Activated naive CD8-positive, alpha-beta T cell treated with anti-CD3 and anti-CD28 coated beads, Interleukin-2, amount 50 U/mL, for 16 hours (primary cell): Measurements from ENCODE around the gene MANSC4.
A peak's percentile ranks its signal among the peaks of the same experiment; 100 is the strongest.

Experiments used
- DNase-seq: peaks from one replicate; pipeline ENCODE4 v3.0.0-alpha.2; 2020; ENCODE audit warnings: low read depth, low spot score

The MANSC4 gene

DNA sequence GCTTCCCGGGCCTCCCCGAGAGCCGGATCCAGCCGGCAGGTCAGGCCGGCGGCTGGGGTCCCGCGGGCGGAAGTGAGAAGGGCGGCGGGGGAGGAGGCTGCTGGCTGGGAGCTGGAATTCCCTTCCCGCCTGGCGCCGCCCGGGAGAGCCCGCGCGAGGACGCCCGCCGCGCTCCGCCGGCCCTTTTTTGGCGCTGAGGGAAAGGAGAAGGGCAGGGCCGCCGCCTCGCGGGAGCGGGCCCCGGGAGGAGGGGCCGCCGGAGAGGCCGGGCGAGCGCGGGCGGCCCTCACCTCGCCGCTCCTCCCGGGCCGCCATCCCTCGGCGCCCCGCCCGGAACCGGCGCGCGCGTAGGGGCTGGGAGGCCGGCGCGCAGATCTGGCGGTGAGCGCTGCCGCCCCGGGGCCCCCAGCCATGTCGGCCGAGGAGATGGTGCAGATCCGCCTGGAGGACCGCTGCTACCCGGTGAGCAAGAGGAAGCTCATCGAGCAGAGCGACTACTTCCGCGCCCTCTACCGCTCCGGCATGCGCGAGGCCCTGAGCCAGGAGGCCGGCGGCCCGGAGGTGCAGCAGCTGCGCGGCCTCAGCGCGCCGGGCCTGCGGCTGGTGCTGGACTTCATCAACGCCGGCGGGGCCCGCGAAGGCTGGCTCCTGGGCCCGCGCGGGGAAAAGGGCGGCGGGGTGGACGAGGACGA lies at the start of gene MANSC4, which contains the start of gene KLHL42:
Gene MANSC4, minus strand, starts transcription at position 317 of the 692 bp plus-strand sequence. CDS start 8,960 bp downstream, outside the sequence.
Gene KLHL42, plus strand, starts transcription at position 314 of the 692 bp plus-strand sequence. Its CDS starts 98 bp downstream, at position 412.
- DNase-seq = peak; percentile 15

DNA sequence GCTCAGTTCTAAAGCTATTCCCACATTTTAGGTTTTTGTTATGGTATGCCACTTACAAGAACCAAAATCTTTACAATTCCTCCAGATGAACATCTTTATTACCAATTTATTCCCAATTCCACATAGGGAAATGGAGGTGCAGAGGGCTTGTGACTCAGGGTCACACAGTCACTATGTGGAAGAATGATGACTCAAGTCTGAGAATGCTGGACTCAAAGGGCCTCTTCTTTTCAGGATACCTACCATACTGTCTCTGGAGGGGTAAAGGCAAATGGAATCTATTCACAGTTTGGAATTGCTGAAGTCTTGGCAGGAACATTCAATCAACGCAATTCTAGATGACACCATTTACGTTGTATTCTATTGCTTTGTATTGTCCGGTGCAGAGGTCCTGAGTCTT lies 48.2 kb upstream of the MANSC4 start:
- no peak for DNase-seq

DNA sequence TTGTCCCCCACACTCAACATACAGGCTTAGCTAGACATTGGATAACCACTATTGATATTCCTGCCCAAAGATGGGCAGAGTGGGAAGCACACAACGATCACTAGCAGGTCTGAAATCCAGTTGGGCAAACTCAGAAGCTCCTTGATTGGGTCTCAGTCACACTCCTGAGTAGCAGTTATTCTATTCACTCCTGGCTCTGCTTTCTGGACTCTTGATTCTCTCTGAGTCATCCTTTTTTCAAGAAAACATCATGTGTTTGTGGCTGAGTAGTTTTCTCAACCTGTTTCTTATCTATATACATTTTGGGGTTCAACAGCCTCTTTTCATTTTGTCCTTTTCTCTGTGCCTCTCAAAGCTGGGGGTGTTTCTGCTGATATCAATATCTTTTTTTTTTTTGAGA lies 46.0 kb upstream of the MANSC4 start:
- DNase-seq = no peak

DNA sequence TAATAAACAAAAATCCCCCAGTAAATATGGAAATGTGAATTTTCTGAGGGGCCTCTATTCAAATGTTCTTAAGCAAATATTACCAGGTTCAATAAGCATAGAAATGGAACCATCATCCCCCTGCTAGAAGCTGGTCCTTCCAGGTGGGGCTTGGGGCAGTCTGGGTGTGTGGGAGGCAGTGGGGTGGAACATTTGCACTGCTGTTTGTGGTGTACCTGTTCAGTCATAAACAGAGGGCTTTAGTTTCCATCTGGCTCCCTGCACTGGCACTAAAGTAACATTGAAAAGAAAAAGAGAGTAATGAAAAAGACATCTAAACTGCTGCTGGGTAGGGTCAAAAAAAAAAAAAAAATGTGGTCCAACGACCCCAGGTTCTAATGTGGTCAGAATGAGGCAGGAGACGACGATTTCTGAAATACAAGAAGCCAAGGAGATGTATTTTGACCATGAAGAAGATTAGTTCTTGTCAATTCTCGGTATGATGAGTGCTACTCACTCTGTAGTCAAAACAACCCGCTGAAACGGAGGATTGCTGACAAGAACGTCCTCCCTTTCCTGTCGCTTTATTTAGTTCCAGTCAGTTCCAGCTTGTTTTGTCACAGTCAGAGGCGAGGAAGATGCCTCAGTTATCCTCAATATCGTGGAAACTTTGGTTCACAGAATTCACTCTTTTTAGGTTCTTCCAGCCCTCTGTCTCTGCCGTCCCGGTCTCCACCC lies 44.2 kb upstream of the MANSC4 start:
- DNase-seq = no peak

DNA sequence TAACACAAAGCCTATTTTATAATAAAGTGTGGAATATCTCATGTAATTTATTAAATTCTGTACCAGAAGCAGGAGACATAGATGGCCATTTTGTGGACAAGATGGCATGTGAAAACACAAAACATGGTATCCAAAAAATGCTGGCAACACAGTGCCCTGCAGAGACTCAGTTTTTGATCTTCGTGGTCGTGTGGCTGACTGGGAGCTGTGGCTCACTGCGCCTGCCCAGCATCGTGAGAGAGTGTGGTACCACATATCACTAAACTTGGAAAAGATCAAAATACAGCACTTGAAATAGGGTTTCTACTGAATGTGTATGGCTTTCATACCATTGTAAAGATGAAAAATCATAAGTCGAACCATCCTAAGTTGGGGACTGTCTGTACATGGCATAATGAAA lies 43.0 kb upstream of the MANSC4 start:
- no peak for DNase-seq

DNA sequence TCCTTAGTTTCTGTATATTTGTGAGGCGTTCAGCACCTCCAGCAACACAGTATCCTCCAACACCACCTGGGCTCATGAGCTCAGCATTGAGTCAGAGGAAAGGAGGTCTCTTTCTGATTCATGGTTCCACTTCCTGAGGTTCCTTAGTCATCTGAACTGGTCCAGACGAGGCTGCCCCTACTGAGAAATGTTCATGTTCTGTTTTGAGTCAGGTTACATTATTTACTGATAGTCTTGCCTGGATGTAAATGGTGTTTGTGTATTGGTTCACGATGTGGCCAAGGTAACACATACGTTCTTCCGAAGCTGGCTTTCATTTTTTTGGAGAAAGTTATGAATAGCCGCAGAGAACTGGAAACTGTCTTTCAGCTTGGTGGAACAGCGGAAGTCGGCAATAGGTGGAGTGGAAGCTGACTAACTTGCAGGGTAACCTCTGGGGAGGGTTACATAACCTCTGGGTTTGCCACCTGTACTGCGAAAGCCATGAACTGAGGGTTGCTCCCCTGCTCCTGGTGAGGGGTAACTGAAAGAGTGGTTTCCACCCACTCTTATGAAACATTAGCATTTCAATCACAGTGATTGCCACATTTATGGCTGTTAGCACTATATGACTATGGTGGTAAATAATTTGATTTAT lies 42.2 kb upstream of the MANSC4 start:
- DNase-seq = peak; percentile 20

DNA sequence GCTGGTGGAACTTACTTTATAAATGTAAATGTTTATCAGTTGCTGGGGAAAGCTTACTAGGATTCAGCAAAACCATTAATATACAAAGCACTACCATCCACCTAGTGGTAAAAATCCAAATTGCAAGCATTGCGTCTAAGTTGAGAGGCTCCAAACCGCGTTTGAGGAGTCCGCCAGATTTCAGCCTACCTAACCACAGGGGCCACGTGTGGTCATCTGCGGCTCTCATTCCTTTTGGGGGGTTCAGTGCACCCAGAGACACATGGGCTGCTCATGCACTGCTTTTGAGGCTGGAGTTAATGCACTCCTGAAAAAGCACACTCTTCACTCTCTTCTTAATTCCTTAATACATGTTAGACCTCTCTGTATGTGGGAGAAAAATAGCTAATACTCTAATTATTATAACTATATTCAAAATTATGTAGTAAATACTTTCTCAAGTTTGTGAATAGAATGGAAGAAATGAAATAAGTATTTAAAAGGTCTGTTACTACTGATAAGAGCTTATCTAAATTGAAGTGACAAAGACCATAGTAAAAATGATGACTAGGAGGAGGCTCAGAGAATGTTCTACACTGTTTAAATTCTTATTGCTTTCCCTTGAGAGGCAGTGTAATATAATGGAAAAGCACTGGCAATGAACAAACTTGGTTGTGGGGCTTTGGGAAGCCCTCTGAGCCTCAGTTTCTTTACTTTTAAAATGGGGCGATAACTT lies 41.4 kb upstream of the MANSC4 start:
- no peak for DNase-seq

DNA sequence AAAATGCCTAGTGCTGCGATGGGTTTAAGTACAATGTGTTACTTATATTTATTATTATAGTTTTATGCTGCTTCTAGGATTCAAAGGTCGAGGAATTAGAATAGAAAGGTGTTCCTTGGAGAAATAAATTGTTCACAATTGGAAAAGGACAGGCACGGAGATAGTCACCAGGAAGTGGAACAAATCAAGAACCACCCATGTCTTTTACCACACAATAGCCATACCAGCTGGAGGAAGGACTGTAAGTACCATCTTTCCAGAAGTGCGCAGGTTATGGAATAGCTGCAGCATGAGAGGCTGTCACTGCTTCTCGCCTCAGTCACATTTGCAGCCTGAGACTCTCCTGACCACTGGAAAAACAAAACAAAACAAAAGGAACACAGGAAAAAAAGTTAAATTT lies 40.5 kb upstream of the MANSC4 start:
- DNase-seq = no peak

DNA sequence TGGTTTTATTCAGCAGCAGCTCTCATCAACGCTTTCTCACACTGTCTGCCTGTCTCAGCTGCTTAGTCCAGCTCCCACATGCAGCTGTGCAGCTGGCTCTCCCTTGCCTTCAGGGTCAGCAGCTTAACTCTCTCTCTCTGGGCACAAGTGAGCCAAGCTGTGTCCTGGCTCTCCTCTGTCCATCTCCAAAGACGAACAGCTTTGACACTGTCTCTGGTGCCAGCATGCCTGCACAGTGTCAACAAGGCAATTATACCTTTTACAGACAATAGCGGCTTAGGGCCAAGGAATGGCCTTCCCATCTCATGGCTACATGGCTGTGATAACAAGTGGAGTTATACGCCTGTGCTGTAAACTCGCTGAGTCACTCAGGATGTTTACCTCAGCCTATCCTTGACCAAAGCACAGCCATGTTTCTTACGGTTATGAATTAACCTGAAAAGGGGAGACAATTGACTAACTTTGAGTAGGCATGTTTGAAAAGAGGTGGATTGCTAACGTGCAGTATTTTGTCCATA lies 38.4 kb upstream of the MANSC4 start:
- DNase-seq = no peak

DNA sequence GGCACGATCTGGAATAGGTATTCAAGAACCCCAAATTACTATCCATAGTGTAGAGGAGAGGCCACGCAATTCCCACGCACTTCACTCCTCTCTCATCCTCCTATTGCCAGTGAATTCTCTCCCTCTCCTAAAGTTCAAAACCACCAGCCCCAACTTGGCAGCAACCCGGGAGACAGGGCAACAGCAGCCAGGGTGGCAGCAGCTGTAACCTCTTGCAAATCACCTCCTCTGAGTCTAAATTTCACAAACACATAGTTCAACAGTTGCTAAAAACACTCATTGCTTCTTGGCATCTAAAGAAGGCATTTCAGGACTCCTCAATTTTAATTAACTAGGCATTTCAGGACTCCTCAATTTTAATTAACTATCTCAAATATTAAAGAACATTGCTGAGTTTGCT lies 37.7 kb upstream of the MANSC4 start:
- no peak for DNase-seq

DNA sequence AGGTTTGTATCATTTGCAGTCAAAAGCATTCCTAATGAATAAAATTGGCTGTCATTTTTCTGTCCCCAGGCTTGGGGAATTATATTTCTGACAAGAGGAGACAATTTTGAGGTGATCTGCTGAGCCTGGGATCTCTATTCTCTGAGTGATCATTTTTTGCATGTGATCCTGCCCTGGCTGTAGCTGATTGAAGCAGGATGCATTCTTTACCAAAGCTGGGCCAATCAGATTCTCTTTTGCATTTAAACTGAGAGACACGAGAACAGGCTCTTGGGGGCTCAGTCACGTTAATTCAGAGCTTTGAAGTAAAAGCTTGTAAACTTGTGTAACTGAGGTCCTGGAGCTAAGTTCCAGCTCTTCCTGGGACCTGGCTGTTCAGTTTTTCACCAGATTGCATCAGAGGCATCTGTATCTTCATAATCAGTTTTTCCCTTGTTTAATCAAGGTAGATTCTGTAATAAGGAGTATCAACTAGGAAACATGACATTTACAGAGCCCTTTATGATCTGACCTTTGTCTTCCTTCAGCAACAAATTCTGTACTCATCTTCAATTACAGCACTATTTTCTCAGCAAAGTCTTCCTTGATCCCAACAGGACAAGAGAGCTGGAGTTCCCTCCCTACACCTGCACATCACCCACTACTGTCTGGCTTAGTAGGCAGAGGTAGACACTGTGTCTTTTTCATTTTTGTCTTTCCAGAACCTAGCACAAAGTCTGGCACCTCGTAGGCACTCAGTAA lies 35.0 kb upstream of the MANSC4 start:
- DNase-seq = no peak

DNA sequence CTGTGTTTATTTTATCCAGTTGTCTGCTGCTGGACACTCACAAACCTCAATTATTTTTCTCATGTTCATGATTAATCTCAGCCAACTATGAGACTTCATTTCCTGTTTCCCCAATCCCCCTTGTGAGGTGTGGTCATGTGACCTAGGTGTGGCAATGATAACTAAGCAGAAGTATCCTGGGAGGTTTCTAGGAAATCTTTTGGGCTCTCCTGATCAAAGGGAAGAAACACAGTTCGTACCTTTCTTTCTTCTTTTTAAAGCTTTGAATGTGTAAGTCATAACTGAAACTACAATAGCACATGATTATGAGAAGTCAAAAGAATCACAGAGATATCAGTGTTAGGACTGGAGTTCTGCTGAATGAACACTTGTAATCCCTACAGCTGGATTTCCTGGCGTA lies 34.4 kb upstream of the MANSC4 start:
- no peak for DNase-seq

DNA sequence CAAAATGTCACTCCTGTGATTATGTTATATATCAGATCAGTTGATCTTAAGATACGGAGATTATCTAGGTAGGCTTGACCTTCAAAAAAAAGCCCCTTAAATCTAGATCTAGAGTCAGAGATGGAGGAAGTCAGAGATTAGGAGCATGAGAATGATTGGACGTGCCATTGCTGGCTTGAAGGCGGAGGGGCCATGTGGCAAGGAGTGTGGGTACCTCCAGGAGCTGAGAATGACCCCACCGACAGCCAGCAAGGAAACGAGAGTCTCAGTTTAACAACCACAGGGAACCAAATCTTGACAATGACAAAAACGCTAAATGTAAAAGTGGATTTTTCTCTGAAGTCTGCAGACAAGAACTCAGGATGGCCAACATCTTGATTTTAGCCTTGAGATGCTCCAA lies 32.5 kb upstream of the MANSC4 start:
- no peak for DNase-seq

DNA sequence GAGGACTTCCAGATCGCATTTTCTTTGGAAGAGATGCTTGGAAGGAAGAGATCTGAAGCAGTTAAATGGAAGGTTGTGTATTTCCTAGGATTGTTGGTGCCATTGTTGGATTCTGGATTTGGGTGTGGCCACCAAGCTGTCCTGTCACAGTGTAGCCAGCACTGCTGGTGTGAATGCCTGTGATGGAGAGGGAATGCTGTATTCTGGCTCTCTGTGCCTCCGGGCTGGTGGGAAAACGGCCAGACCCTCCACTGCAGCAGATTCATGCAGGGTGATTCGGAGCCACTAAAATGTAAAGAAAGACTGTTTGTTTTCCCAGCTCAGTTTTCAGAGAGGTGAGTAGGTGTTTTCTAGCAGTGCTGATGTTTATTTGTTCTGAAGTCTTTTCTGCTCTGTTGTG lies 30.7 kb upstream of the MANSC4 start:
- no peak for DNase-seq

DNA sequence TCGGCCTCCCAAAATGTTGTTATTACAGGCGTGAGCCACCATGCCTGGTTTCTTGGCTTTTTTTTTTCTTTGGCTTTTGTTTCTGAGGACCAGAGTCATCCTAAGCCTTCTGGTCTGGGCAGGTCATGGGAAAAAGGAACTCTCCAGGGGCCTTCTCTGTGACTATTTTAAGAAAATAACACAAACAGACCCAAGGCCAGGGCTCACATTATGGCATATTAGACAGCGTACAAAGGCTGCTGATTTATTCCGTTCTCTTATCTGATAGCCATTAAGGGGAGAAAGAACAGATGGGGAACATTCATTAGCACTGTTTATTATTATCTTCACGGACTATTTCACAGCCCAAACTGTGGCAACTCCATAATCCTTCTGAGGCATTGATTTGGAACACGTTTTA lies 28.8 kb upstream of the MANSC4 start:
- DNase-seq = no peak

DNA sequence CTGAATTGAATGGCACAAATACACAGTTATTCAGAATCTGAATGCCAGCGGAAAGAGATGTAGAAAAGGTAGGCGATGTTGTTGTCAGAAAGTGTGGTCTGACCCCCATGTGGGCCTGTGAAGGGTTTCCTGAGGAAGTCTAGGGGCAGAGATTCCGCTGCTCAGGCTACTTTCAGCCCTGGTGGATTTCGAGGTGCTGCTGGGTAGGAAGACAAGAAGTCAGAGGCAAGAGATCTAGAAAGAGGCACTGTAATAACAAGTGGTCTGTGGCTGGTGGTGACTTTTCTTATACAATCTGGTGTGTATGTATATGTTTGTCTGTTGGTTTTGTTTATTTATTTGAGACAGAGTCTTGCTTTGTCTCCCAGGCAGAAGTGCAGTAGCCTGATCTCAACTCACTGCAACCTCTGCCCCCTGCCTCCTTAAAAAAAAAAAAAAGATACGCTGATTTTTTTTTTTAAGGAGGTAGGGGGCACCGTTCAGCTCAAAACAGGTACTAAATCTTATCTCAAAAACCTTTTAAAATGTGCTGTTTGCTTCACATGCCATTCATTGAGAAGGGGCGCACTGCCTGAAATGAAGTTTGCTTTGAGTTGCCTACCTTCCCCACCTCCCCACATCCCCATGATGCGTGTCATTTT lies 27.1 kb upstream of the MANSC4 start:
- DNase-seq = no peak

DNA sequence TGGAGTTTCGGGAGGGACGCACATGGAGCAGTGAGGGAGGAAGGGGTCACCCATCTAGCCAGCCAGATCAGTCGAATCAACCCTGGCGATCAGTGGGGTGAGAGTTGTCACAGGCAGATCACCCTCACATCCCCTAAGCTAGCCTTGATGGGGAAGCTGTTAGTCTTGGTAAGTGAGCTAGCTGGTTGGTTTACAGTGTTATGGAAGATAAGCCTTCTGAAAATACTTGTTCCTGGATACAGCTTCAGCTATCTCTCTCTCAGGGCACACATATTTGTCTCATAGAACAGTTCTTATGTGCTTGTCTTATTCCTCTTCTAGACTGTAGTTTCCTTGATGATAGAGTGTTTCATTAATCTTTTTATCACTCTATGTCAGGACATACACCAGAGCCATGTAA lies 26.2 kb upstream of the MANSC4 start:
- DNase-seq = no peak

DNA sequence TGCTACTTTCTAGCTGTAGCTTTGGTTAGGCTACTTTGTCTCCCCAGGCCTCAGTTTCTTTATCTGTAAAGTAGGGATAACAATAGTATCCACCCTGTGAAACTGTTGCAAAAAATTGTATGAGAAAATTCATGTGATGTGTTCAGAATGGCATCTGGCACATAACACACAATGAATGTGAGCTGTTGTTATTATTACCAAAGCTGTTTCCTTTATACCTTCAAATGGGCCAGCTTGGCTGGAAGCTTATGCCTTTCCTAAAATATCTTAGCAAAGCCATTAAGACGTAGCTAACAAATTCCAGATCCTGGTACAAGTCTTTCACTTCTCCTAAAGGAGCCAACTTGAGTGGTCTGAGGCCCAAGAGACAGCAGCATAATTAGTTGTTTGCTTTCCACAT lies 25.2 kb upstream of the MANSC4 start:
- no peak for DNase-seq

DNA sequence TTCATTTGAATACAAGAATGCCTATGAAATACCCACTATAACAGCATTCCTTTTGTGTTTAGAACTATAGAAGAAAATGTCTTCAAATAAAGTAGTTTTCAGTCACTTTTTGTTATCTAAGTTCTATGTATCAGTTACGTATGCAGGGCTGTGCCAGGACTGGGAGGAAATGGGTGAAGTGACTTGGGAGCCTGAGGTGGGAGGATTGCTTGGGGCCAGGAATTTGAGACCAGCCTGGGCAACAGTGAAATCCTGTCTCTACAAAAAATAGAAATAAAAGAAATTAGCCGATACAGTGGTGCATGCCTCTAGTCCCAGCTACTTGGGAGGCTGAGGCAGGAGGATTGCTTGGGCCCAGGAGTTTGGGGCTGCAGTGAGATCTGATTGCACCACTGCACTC lies 22.9 kb upstream of the MANSC4 start:
- no peak for DNase-seq

DNA sequence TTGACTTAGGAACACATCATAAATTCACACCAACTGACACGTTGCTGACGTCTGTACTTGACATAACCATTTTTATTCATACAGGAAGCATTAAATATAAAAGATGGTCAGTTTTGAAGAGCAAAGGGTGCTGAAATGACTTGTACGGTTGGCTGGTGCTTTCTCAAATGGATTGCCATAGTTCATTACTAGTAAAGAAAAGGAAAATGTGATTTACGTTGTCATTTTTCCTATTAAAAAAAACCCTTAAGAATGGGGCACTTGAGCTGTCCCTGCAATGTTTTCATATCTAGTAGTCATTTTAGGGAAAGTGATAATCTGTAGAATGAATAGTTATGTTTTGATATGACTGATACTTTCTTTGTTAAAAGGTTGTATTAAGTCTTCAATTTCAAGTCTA lies 22.5 kb upstream of the MANSC4 start:
- DNase-seq = no peak

DNA sequence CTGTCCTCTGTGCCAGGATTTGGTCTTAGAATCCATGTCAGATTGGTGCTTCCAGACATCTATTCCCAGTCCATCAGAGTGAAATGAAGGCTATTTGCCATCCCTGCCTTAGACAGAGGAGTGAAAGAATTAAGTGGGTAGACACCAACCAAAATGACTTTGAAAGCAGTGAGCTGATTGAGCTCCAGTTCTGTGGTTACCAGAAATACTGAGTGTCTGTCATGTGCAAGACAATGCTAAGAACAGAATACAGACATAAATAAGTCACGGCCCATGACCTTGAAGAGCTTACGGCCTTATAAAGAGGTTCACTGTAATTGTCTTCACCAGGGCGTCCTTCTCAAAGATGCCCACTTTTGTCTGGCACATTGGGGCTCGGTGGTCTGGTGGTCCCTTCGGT lies 21.6 kb upstream of the MANSC4 start:
- DNase-seq = no peak
